HG02642 (cell line): Measurements from ENCODE around the gene TBC1D21.

Source experiments
- ATAC-seq: cut with Tn5 transposase; IDR thresholded peaks from one replicate; pipeline ENCODE4 v1.9.1; 2021; ENCODE audit warnings: mild to moderate bottlenecking; ENCODE audit not compliant: unreplicated experiment, poor library complexity

The TBC1D21 gene

DNA sequence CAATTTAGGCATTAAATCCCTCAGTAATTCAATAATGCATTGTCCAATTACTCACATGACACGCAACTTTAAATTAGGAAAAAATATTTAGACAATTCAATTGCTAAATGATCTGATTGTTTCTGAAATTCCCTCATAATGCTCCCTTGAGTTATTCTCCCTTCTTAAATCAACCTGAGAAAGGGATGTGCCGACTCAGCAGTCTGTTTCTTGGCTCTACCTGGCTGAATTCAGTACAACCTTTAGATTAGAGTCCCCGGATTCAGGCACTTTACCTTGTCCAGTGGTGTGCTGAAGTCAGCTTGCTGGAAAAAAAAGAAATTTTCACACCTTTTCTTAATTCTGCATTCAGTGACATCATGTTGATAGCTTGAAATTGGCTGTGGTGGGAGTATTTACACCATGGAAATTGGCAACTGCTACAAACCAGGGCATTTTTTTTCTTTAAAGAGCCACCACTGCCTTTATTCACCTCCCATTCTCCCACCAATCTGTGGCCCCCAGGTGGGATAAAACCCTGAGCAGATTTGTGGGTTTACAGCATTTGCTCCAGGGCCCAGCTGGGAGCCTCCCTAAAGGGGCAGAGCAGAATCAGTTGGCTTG is 32.0 kb downstream of the TBC1D21 start:
- ATAC-seq = no peak

DNA sequence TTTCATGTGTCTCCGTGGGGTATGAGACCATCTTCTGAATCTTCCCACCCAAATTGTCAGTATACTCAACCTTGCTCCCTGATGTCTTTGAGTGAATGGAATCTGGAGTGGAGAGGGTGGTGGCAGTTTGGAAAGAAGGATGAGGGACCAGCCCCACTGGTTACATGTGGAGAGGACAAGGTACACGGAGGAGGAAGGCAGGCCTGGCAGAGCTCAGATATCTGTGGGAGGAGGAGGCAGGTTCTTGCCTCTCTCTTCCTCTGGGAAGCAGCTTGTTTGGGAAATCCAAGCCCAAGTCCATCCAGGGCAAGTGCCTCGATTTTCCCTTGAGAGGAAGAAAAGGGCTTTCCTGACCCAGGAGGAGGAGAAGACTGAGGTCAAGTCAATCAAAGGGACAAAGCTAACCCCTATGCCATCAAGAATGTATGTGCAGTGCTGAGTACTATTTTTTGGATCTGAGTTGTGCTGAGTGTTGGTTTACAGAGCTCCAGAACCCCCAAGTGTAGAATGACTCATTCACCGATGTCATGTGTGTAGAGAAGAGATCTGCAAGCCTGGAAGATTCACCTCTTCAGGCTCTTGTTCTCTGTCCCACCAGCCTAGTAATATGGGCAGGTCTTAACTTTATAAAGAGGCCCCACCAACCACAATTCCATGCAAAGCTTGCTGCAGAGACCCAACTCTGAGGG is 33.1 kb downstream of the TBC1D21 start:
- no peak for ATAC-seq

DNA sequence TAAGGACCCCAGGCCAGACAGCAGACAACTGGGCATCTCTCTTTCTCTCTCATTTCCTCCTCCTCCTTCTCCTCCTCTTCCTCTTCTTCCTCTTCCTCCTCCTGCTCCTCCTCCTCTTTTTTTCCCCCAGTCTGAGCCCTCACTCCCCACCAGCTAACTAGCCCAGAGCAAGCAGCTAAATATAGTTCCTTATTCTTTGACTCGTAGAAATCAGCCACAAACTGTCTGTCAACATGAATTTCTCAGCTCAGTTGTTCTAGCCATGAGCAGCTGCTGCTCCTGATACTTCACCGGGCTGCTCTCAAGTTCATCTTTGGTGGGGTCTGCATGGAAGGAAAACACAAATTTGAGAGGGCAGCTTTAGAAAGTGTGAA is 33.7 kb downstream of the TBC1D21 start:
- no peak for ATAC-seq

DNA sequence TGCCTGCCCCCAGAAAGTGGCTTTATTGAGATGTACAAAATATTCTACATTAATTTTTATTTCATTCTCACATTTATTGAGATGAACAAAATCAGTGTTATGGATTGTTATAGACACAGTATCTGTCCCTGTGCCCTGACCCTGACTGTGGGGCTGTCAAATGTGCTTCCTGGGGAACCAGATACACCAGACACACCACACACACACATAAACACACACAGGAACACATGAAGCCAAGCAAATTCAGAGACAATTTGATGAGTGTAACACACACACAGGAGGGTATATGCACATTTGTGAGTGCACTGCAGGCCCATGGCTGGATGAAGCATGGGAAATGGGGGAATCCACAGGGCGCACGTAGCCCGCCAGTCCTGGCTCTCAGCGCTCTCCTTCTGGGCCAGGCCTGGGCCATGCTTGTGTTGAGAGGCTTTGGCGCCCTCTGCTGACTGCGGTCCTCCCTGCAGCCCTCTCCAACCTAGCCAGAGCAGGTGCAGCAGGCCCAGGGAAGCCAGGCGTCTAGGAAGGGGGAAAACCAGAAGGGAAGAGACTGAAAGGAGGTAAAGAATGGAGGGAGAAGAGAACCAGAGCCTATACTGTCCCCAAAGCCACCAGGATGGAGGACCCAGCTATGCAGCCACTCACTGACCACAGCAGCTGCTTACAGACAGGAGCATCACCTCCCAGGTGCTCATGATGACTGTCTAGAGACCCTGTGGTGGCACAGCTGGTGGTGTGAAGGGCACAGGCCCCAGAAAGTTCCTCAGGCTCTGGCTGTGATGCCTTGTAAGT is 34.9 kb downstream of the TBC1D21 start:
- ATAC-seq = no peak

DNA sequence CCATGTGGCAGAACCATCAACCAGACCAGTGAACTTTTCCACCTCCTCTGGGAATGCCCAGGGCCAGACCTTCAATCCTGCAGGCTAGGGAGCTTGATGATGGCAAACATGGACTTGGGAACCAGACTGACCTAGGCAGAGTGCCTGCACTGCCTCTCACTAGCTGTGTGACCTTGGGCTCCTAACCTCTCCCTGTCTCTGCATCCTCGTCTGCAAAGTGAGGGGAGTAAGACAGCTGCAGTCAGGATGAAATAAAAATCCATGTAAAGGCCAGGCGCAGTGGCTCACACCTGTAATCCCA is 35.4 kb downstream of the TBC1D21 start:
- ATAC-seq = no peak

DNA sequence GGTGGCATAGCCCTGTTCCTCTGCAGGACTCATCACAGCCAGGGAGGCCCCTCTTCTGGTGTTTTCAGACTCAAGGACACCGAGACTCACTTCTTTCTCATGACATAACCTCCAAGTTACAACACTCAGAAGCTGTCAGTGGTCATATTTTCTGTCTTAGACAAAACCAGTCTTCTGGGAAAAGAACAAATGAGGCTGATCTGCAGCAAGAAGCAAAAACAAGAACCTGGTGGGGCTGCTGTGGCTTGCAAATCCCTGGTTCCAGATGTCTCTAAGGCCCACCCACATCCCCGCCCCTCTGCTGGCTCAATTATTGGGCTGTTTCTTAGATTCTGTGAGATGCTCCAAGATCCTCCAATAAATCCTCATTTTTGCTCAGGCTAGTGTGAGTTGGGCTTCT is 36.3 kb downstream of the TBC1D21 start:
- ATAC-seq = no peak

DNA sequence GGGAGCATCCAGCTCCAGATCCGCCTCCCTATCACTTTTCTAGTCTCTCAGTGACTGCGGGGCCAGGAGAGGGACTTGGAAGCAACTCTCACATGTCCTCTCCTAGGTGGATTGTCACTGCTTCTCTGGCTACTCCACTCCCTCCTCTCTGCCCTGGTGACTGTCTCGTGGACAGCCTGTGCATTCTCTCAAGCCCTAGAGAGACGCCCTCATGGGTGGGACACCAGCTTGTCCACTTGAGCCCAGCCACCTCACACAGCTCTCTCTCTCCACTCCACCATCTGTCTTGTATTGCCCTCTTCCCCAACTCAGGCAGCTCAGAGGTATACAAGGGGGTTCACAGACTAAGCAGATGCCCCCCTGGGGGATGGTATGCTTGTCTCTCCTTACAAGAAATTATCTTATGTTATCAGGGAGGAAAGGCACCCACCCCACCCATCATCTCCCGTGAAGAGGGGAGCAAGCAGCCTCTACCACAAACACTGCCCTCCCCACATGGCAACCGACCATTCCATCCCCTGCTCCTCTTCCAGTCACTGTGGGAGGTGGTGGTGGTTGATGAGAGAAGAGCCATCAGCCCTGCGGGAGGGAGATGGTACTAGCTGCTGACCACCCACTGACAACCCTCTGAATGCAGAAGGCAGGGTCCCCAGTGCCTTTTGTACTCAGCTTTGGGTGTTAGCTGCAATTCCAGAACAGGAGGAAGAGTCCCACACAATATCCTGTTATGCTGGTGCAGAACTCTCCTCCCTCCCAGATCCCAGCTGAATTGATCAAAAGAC is 37.3 kb downstream of the TBC1D21 start:
- no peak for ATAC-seq

DNA sequence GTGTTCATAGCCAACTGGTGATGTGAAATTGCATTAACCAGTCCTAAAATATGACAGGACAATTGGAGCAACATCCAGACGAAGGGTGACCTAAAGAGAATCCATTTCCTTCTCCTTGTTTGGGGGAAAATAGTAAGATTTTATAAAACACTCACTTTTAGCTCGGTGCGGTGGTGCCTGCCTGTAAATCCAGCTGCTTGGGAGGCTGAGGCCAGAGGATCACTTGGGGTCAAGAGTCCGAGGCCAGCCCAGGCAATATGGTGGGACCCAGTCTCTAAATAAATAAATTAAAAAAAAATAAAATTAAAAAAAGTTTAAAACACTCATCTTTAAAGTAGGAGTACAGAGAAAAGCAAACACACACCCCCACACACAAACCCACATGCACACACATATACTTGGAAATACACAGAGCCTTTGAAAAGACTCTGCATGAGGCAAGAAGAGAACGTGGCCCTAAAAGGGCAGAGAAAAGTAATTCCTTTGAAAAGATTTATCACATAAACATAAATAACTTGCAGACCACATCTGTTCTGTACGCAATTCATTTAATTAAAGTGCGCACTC is 38.7 kb downstream of the TBC1D21 start:
- ATAC-seq = no peak

DNA sequence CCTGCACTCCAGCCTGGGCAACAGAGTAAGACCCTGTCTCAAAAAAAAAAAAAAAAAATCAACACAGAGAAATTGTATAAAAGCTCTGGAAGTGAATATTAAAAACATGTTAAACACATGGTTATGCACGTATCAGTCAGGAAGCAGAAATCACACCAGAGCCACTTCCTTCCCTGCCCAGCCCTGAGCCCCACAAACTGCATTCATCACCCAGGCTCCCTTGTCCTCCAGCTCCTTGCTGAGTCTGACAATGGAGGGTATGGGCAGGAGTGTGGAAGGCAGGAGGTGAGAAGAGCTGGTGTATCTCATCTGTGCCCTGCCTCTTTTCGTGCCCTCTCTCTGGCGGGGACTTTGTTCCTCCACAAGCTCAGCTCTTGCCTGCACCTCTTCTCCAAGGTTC is 40.8 kb downstream of the TBC1D21 start:
- ATAC-seq = no peak

DNA sequence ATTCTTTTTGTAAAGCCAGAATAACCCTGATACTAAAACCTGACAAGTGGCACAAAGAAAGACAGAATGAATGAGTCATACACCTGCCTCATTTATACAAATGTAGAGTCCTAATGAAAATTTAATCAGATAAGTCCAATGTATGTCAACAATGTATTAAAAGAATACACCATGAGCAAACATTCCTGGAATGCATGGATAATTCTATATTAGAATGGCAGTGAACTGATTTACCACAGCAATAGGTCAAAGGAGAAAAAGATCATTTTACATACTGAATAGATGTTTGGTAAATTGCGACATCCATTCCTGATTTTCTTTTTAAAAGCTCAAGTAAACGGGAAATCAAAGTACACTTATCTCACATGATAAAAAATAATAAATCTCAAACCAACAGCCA is 41.7 kb downstream of the TBC1D21 start:
- no peak for ATAC-seq

DNA sequence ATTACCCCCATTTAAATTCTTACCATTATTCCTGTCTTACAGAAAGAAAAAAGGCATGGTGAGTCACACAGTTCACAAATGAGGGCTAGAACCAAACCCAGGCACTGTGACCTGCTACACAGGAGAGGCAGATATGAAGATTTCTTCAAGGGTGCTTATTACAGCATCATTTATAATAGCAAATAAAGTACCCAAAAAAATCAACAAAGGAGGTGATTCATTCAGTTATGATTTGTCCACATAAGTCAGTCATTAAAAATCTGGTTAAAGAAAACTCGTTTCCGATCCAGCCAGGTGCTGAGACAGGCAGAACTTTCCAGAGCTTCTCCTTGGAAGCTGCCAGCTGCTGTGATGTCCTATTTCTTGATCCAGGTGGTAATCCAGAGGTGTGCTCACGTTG is 45.4 kb downstream of the TBC1D21 start:
- no peak for ATAC-seq

DNA sequence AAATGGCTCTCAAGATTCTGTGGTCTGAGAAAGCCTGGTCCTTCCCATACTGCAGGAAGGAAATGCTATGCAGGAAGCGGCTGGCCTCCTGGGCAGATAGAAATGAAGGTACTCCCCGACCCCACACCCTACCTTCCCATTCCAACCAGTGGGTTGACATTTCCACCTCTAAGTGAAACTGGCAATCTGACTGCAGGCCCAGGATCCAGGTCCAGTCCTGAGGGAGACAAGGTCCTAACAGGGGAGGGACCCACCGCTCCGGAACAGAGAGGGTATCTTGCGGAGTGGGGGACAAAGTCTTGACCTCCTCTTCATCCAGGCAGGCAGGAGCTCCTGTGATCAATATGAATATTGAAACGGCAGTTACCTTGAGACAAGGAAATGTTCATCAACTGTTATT is 46.3 kb downstream of the TBC1D21 start:
- no peak for ATAC-seq

DNA sequence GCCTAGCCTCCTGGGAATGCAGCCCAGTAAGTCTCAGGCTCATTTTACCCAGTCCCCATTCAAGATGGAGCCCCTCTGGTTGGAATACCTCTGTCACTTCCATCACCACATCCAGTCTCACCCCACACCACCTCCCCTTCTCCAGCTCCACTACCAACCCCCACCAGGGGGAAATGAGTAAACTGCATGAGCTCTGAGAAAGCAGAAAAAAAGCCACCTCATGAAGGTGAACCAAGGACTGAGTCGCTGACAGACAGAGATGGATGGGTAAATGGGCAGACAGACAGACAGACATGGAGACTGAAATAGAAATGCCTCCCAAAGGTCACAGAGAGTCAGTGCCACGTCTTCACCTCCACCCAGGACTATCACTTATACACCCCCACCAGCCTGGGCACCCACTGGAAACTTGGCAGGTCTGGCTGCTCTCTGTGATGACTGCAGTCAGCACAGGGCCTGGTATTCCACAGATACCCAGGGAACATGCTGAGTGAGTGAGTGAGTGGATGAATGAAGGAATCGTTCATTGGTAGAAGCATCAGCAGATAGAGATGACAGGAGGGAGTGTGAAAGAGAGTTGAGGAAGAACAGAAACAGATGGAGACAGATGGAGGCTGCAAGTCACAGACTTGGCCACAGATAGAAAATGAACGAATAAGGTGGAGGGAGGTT is 48.0 kb downstream of the TBC1D21 start:
- no peak for ATAC-seq

DNA sequence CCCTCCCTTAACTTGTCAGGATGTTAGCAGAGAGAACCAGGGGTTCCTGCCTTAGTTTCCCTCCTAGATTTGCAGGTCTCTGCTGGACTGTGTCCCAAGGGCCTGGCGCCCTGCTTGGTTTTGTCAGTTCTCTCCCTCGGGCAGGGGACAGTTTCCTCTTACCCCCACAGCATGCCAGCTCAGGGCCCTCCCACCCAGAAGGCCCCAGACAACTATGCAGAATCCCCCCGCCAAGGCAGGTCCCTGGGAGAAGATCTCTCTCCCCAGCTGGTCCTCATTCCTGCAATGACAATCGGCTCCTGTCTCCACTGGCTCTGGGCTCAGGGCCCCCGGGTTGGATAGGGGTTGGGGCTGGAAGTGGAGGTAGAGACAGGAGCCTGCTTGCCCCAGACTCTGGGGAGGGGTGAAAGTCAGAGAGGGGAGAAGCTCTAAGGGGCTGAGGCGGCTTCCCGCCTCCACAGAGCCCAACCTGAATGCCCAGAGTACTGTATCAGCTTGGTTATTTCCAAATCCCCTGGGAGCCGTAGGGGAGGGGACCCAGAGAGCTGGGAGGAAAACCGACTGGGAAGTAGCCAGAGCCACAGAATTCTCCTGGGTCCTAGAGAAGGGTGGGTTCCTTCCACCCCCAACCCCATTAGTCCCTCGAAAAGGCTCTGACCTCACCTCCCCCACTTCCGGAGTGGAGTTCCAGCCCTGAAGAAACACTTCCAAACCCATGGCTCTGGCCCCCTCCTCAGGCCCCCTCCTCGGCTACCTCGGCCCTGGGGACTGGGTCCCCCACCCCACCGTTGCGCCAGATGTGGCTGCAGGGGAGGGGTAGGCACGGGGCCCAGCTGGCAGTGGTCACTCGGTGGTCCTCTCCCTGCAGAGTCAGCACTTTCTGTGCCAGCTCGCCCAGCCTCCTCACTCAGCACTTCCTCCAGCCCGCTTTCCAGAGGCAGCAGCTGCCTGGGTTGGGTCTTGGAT is 49.1 kb downstream of the TBC1D21 start:
- no peak for ATAC-seq

DNA sequence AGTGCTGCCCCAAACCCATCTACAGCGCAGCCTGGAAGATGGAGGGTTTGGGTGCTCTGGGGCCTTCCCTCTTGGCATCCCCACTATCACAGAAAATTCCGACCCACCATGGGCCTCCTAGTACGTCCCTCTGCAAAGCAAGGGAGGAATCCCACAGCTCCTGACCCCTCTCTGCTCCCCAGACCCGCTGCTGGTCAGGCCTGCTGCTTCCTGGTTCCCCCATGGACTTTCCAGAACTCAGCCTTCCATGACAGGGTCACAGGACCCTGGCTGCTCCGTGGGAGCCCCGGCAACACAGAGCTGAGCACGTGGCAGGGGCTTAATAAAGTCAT is 49.8 kb downstream of the TBC1D21 start:
- ATAC-seq = no peak

DNA sequence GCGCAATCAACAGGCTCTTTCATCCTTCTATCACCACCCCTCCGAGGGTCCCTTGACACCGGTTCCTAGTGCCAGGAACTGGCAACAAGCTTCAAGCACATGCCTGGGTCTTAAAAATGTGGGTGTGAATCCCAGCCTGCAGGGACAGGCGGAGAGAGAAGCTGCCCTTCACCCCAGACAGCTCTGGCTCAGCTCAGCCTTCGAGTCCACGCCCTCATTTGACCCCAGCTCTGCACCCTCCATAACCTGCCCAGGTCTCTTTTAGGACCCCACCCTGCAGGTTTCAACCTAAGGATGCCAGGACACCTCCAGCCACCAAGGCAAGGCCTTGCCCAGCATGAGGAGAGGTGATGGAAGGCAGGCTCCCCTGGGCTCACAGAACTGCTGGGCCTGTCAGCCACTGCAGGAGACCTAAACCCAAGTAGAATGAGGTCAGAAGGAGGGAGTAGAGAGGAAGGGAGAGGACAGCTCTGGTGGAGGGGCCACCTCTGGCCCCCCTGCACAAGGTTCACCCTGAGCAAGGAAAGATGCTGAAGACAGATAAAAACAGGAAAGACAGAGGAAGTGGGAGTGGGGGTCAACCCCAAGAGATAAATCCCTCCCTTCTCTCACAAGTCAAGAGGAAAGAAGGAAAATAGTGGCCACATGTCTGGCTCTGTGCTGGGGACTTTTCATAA is 50.3 kb downstream of the TBC1D21 start:
- ATAC-seq = no peak

DNA sequence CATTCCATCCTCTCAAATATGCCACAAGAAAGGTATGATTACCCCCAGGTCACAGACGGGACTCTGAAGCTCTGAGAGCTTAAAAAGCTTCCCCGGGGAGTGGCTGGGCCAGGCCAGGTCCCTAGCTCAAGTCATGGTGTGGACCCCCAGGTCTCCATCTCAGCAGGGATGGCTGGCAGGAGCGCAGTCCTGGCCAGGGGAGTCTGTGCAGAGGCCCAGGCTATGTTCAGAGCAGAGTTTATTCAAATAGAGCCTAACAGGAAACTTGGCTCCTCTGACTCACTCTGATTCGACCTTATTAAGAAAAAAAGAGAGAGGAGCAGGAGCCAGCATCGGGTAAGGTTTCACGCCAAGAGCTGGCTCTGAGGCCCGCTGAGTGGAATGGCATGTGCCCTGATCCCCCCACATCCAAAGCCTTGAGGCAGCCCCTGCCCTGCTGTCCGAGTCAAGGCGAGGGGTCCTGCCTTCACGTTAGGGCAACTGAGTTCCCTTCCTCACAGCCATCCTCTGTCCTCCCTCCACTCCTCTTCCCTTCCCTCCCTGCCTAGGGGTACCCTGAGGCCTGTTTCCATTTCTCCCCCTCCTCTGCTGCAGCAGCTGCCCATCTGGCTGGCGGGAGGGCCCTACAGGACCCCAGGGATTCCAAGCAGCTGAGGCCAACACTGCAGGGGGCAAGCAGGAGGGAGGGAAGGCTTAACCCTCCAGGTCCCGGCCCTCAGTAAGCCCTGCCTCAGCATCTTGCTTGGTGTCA is 51.0 kb downstream of the TBC1D21 start:
- no peak for ATAC-seq

DNA sequence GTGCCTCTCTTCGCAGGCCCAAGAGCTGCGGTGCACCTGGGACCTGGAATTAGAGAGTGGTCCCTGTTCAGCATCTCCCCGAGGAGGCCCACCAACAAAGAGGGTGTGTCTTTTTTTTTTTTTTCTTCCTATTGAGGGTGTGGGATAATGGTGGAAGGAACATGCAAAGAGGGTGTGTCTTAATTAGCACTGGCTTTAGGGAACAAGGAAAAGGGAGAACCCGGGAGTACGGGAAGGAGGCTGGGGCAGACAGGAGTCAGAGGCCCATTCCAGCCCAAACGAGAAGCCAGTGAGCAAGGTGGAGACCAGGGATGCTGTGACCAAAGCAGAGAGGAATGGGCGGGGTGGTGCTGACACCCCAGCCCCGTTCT is 52.5 kb downstream of the TBC1D21 start:
- no peak for ATAC-seq
